NCI-H128 (cell line): ENCODE results near the gene CELF4.

Experiments used
- DNase-seq: peaks from one replicate; lab custom pipeline; 2025; ENCODE audit not compliant: unreplicated experiment; lab: John Stamatoyannopoulos, UW

Gene CELF4

GRCh38 chr18:37497853-37498518 is 67.6 kb downstream of the CELF4 start:
- no peak for DNase-seq

- DNase-seq, result no peak
These were observed 69.0 kb downstream of the CELF4 start for GRCh38 chr18:37496568-37496967.

- DNase-seq, result no peak
These were observed 70.2 kb downstream of the CELF4 start for GRCh38 chr18:37495354-37495753.

- no peak for DNase-seq
These were observed 71.2 kb downstream of the CELF4 start for GRCh38 chr18:37494406-37494805.

- no peak for DNase-seq
These were observed 72.2 kb downstream of the CELF4 start for GRCh38 chr18:37493352-37493935.

GRCh38 chr18:37492952-37493351 is 72.6 kb downstream of the CELF4 start:
- no peak for DNase-seq

- DNase-seq, result no peak
These were observed 74.1 kb downstream of the CELF4 start for GRCh38 chr18:37491526-37491925.

- DNase-seq, result no peak
These were observed 75.6 kb downstream of the CELF4 start for GRCh38 chr18:37489998-37490397.

GRCh38 chr18:37489011-37489410 is 76.6 kb downstream of the CELF4 start:
- no peak for DNase-seq

GRCh38 chr18:37487400-37487867 is 78.2 kb downstream of the CELF4 start:
- no peak for DNase-seq

GRCh38 chr18:37486848-37487247 is 78.8 kb downstream of the CELF4 start:
- DNase-seq, result no peak

- DNase-seq, result no peak
These were observed 80.4 kb downstream of the CELF4 start for GRCh38 chr18:37484983-37485834.

- DNase-seq, result no peak
These were observed 81.4 kb downstream of the CELF4 start for GRCh38 chr18:37483984-37484819.

- DNase-seq, result no peak
These were observed 82.2 kb downstream of the CELF4 start for GRCh38 chr18:37483221-37483971.

GRCh38 chr18:37482433-37482832 is 83.2 kb downstream of the CELF4 start:
- DNase-seq, result no peak

- no peak for DNase-seq
These were observed 83.6 kb downstream of the CELF4 start for GRCh38 chr18:37482002-37482401.

GRCh38 chr18:37481491-37481890 is 84.1 kb downstream of the CELF4 start:
- no peak for DNase-seq

GRCh38 chr18:37481072-37481471 is 84.5 kb downstream of the CELF4 start:
- no peak for DNase-seq

- DNase-seq, result no peak
These were observed 88.8 kb downstream of the CELF4 start for GRCh38 chr18:37476611-37477295.

- DNase-seq, result no peak
These were observed 89.4 kb downstream of the CELF4 start for GRCh38 chr18:37476182-37476581.
